NCI-H82 (cell line): ENCODE measurements around the gene FOXO1.

Source experiments
- DNase-seq: peaks from one replicate; lab custom pipeline; 2025; lab: John Stamatoyannopoulos, UW

FOXO1 gene

GRCh38 chr13:40547591-40548315, 118.7 kb downstream of the FOXO1 start:
- no peak for DNase-seq

- DNase-seq = no peak
Observed at GRCh38 chr13:40546047-40546446, 120.4 kb downstream of the FOXO1 start.

- no peak for DNase-seq
Observed at GRCh38 chr13:40540328-40541044, 126.0 kb downstream of the FOXO1 start.

GRCh38 chr13:40539576-40540327, 126.7 kb downstream of the FOXO1 start:
- no peak for DNase-seq

GRCh38 chr13:40537146-40537895, 129.1 kb downstream of the FOXO1 start:
- DNase-seq = peak; percentile 63

- DNase-seq = no peak
Observed at GRCh38 chr13:40536443-40537113, 129.9 kb downstream of the FOXO1 start.

- DNase-seq = no peak
Observed at GRCh38 chr13:40535345-40535836, 131.1 kb downstream of the FOXO1 start.

- DNase-seq = peak; percentile 93
Observed at GRCh38 chr13:40534456-40534855, 132.0 kb downstream of the FOXO1 start.

- no peak for DNase-seq
Observed at GRCh38 chr13:40533072-40533471, 133.4 kb downstream of the FOXO1 start.

- DNase-seq = no peak
Observed at GRCh38 chr13:40530961-40531360, 135.5 kb downstream of the FOXO1 start.

GRCh38 chr13:40528881-40529280, 137.6 kb downstream of the FOXO1 start:
- DNase-seq = no peak

- no peak for DNase-seq
Observed at GRCh38 chr13:40527914-40528313, 138.5 kb downstream of the FOXO1 start.

GRCh38 chr13:40522282-40522681, 144.2 kb downstream of the FOXO1 start:
- no peak for DNase-seq

- no peak for DNase-seq
Observed at GRCh38 chr13:40520916-40521315, 145.5 kb downstream of the FOXO1 start.

- no peak for DNase-seq
Observed at GRCh38 chr13:40519637-40520036, 146.8 kb downstream of the FOXO1 start.

GRCh38 chr13:40518481-40518882, 148.0 kb downstream of the FOXO1 start:
- peak; percentile 23 for DNase-seq

GRCh38 chr13:40517486-40518480, 148.7 kb downstream of the FOXO1 start:
- DNase-seq = no peak

- DNase-seq = no peak
Observed at GRCh38 chr13:40515702-40516101, 150.7 kb downstream of the FOXO1 start.

GRCh38 chr13:40514802-40515201, 151.6 kb downstream of the FOXO1 start:
- no peak for DNase-seq

- no peak for DNase-seq
Observed at GRCh38 chr13:40509876-40510275, 156.6 kb downstream of the FOXO1 start.
